Hair follicular keratinocyte (primary cell): Measurements from ENCODE around the gene MLST8. TPM values are rescaled to one million over a fixed set of nuclear protein-coding genes. Genes with fewer than 3 reads are reported as not detected.

Source experiments
- total RNA-seq: library from RNA; depleted of rRNA; stranded (reverse); fragments of >200 nt; gene quantifications from 2 replicates; pipeline ENCODE4 v1.2.3, GENCODE V29; 2015

Gene MLST8, protein sequence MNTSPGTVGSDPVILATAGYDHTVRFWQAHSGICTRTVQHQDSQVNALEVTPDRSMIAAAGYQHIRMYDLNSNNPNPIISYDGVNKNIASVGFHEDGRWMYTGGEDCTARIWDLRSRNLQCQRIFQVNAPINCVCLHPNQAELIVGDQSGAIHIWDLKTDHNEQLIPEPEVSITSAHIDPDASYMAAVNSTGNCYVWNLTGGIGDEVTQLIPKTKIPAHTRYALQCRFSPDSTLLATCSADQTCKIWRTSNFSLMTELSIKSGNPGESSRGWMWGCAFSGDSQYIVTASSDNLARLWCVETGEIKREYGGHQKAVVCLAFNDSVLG
- 94.2 and 110 TPM in 2 replicates for total RNA-seq

DNA sequence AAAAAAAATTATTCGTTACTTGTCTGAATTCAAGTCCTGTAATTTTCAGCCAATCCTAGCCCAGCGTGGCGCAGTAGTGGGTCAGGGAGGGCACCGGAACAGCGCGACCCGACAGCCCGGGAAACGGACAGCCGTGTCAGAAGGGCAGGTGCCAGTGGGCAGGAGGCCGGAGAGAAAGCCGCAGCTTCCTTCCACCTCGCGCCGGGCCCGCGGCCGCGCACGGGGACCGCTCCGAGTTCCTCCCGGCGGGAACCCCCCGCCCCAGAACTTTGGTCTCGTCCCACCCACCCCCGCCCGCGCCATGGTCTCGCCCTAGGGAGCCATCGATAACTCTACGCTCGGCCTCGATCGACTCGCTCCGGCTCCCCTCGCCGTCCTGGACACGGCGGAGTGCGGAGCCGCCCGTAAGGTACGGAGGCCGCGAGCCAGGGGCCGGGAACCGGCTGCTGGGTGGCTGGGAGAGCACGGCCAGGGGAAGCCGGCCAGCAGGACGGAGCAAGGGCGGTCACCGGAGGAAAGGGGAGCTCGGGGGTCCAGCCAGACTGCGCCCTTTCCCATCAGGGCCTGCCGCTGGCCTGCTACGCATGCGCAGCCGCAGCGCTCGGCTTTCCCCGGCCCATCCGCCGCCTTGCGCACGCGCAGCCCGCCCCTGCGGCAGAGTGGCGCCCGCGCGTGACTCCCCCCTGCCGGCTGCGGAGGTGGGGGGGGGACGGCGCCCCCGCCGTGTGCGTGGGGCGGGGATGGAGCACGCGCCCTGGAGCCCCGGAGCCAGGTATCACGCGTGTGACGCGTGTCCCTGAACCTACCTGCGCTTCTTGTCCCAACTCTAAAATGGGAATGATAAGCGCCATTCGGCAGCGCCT is at the start of gene MLST8:
TSS of gene MLST8 (plus strand) at position 351 of the 863 bp plus-strand sequence. CDS start 632 bp downstream, outside the sequence.

DNA sequence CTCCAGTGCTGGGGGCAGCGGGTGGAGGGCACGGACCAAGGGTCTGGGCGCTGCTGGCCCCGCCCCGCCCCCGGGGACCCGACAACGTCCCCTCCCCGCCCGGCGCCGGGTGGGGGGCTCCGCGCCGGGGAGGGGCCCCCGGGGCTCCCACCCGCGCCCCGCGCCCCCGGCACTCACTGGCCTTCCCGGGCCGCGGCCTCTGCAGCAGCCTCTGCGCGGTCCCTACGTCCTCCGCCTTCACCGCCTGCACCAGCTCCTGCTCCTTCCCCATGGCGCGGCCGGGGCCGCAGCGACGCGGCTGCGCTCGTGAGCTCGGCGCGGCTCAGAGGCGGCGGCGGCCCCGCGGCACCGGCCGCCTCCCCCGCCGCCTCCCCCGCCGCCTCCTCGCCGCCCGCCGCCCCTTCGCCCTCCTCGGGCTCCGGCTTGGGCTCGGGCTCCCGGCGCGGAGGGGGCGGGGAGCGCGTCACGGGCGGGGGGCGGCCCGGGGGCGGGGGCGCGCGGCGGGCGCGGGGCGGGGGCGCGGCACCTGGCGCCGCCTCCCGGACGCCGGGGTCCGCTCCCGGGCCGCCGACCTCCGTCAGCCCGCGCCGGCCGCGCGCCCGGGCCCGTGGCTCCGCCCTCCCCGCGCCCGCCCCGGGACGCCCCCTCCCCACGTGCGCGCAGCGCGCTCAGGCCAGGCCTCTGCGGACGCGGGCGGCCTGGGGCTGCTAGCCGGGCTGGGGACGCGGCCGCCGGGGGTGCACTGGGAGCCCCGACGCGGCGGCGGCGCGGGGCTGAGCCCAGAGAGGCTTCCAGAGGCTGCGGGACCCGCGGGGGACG is 8.9 kb upstream of the MLST8 start, which contains the start of gene CASKIN1:
TSS of gene CASKIN1 (minus strand) at position 444 of the 819 bp plus-strand sequence. CDS start at position 271, 173 bp downstream.

DNA sequence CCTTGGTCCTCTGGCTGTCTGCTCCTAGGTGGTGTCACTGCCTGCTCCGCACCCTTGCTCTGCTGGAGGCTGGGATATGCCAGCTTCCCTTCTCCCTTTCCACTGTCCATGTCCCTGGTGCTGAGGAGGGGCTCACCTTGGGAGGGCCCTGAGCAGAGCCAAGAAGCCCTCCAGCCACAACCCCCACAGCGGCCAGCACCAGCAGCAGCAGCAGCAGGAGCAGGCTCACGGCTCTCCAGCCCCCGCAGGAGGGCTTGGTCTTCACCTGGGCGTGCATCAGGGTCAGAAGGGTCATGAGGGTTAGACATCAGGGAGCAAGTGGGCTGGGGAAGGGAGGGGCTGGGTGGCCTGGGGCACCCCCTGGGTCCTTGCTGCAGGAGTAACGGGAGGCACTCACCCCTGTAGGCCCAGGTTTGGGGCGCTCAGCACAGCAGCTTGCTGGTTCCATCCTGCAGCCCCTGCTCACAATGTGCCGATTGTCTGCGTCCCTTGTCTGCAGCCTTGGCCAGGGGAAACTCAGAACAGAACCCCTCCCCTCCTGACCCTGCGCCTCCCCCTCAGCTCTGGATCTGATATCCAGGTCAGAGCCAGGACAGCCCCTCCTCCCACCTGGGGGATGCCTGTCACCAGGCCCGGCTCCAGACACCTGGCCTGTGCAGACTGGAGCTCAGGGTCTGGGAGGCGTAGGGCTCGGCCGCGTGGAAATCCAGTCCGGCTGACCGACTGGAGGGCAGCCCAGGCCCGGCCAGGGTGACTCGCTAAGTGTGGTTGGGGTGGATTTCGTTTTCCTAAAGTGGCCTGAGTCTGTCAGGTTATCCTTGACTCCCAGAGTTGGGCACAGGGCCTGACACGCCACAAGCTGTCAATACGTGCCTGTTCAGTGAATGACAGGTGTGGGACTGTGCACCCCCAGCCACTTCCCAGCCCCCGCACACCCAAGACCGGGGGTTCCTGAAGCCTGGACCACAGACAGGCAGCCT is 5.4 kb downstream of the MLST8 start, which contains the start of gene BRICD5:
TSS of gene BRICD5 (minus strand) at position 478 of the 980 bp plus-strand sequence. CDS start at position 448, 30 bp downstream.

DNA sequence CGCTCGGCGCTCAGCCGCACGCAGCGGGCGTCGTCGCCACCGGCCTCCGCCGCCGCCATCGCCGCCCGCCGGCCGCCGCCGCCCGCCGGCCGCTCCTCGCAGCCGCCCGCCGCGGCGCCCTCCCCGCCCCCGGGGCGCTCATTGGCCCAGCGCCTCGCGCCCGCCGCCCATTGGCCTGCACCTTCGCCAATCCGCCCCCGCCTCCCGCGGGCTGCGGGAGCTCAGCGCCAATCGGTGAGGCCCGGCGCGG is 9.4 kb downstream of the MLST8 start, which contains the start of gene PGP:
TSS of gene PGP (minus strand) at position 122 of the 250 bp plus-strand sequence. CDS start at position 59, 63 bp downstream.

DNA sequence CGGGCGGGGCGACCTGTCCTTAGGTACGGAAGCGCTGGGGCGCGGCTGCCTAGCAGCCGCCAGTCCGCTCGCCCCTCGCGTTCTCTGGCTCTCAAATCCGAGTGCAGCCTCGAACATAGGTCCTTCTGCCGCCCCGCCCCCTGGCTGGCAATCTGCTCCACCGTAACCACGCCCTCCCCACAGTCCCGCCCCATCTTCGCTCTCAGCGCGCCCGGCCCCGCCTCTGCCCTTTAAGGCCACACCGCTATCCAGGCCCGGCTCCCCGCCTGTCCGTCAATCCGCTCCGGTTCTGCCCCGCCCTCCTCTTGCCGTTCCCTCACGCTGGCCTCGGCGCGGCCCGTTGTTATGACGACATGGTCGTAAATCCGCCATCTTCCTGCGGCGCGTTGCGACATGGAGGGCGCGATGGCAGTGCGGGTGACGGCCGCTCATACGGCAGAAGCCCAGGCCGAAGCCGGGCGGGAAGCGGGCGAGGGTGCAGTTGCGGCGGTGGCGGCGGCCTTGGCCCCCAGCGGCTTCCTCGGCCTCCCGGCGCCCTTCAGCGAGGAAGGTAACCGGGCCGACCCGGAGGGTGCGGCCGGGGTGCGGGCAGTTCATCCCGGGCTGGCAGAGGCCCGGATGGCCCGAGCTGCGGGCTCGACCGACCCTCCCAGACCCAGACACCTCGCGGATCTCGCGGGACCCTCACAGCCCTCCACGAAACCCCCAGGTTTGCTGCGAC is 18.1 kb downstream of the MLST8 start, which contains the start of gene E4F1:
TSS of gene E4F1 (plus strand) at position 371 of the 721 bp plus-strand sequence. CDS start at position 394, 23 bp downstream.

DNA sequence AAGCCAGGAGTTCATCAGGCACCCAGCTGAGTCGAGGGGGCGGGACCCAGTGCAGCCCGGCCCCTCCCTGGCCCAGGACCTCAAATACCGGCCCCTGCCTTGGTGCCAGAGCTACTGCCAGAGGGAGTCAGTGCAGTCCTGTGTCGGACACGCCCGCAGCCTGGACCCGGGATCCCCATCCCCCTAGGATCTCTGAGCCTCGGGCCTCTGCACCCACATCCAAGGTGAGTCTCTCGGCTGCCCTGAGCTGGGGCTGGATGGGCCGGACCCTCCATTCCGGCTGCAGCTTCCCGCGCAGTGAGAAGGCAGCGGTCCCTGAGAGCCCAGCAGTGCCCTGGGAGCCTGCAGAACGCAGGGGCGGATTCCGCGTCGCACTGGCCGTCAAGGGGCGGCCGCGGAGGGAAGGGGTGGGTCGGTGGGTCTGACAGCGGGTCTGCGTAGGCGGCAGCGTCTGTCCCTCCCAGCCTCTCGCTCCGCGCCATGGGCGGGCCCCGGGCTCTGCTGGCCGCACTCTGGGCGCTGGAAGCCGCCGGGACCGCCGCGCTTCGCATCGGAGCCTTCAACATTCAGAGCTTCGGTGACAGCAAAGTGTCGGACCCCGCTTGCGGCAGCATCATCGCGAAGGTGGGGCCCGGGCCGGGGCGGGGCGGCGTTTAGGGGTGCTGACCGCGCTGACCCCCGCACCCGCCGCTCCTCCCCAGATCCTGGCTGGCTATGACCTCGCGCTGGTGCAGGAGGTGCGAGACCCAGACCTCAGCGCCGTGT is 31.3 kb downstream of the MLST8 start, which contains the start of gene DNASE1L2:
TSS of gene DNASE1L2 (plus strand) at position 108 of the 765 bp plus-strand sequence. CDS start at position 481, 373 bp downstream.

DNA sequence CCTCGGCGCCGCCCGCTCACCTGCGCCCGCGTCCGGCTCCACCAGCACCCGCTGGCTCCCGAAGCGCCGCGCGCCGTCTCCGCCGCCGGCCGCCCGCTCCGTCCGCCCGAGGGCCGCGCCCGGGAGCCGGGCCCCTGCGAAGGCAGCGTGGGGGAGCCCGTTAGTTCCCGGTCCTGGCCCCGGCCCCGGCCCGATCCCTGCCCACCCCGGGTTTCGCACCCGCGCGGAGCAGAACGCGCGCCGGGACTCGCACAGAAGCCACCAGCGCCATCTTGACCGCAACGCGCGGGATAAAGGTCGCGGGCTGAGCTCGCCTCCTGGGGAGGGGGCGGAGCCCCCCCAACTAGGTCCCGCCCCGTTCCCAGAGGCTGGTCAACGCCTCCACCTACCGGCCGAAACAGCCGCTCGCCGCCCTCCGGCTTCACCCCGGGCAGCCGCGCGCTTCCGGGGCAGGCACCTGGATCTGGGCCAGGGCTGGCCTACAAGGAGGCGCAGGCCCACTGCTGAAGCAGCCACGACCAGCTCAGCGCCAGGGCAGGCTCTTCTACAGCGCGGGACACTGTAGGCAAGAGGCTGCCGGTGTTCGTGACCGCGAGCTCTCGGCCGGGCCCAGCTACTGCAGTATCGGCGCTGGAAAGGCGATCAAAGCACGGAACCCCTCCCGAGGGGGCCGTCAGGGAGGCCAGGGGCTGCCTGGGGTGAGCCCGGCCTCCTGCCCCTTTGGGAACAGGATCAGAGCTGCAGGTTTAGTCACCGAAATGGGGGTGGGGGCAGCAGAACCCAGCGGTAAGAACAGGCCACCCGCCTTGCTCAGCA is 46.2 kb downstream of the MLST8 start, which contains the start of gene ECI1:
TSS of gene ECI1 (minus strand) at position 292 of the 816 bp plus-strand sequence. CDS start at position 271, 21 bp downstream.

Other genes with a start within 250 kb of the MLST8 start
- gene NDUFB10, start 245.9 kb upstream of the MLST8 start, total RNA-seq = 168 and 283 TPM in 2 replicates
- 4,608 and 4,861 TPM in 2 replicates for gene RPS2, start 240.6 kb upstream of the MLST8 start, total RNA-seq
- gene RNF151, start 238.6 kb upstream of the MLST8 start, total RNA-seq = 0.16 TPM in 1 of 2 replicates, not detected in the other
- 85.0 and 114 TPM in 2 replicates for gene TBL3, start 233.4 kb upstream of the MLST8 start, total RNA-seq
- 1.2 and 2.1 TPM in 2 replicates for gene NOXO1, start 224.0 kb upstream of the MLST8 start, total RNA-seq
- 21.3 and 23.3 TPM in 2 replicates for gene GFER, start 221.3 kb upstream of the MLST8 start, total RNA-seq
- 0.68 and 5.4 TPM in 2 replicates for gene SYNGR3, start 215.5 kb upstream of the MLST8 start, total RNA-seq
- gene ZNF598, start 195.6 kb upstream of the MLST8 start, total RNA-seq = 62.8 and 87.5 TPM in 2 replicates
- 0.68 TPM in 1 of 2 replicates, not detected in the other for gene NPW, start 185.7 kb upstream of the MLST8 start, total RNA-seq
- 7.6 and 7.9 TPM in 2 replicates for gene NHERF2, start 178.6 kb upstream of the MLST8 start, total RNA-seq
- 23.2 and 40.5 TPM in 2 replicates for gene NTHL1, start 157.6 kb upstream of the MLST8 start, total RNA-seq
- gene TSC2, start 157.5 kb upstream of the MLST8 start, total RNA-seq = 22.3 and 23.4 TPM in 2 replicates
- gene PKD1, start 69.6 kb upstream of the MLST8 start, total RNA-seq = 44.1 and 44.7 TPM in 2 replicates
- not detected in 2 replicates for gene RAB26, start 56.8 kb upstream of the MLST8 start, total RNA-seq
- 70.1 and 85.1 TPM in 2 replicates for gene TRAF7, start 49.7 kb upstream of the MLST8 start, total RNA-seq
- gene CASKIN1, start 8.8 kb upstream of the MLST8 start, total RNA-seq = under 0.01 and 0.16 TPM in 2 replicates
- gene BRICD5, start 5.4 kb downstream of the MLST8 start, total RNA-seq = 0.55 and 2.0 TPM in 2 replicates
- gene PGP, start 9.4 kb downstream of the MLST8 start, total RNA-seq = 18.6 and 24.5 TPM in 2 replicates
- gene E4F1, start 18.1 kb downstream of the MLST8 start, total RNA-seq = 24.7 and 29.4 TPM in 2 replicates
- 0.78 TPM in 1 of 2 replicates, not detected in the other for gene DNASE1L2, start 31.0 kb downstream of the MLST8 start, total RNA-seq
- gene ECI1, start 46.1 kb downstream of the MLST8 start, total RNA-seq = 58.9 and 66.1 TPM in 2 replicates
- 162 and 206 TPM in 2 replicates for gene RNPS1, start 62.7 kb downstream of the MLST8 start, total RNA-seq
- gene ABCA3, start 135.3 kb downstream of the MLST8 start, total RNA-seq = 0.16 TPM in 1 of 2 replicates, not detected in the other
- 10.7 and 35.5 TPM in 2 replicates for gene CCNF, start 224.0 kb downstream of the MLST8 start, total RNA-seq